Heart left ventricle (tissue), 13 donors: Measurements from ENCODE around the gene CBX7.

ENCODE experiments used
- CTCF ChIP-seq, 12 donors: fragments of 200-600 bp; sonication (generic) in 4 of 12; IDR thresholded peaks; one replicate each; pipeline versions ENCODE4 v1.5.0 to v1.8.0; 2018 to 2022; ENCODE audit warnings: antibody characterized with exemption in 12 of 12, mild to moderate bottlenecking in 5 of 12
- POLR2A ChIP-seq, 2 donors: fragments of 450-650 bp; IDR thresholded peaks; one replicate each; pipeline ENCODE4 v1.6.1; 2017; ENCODE audit warnings: antibody characterized with exemption in 2 of 2, mild to moderate bottlenecking in 2 of 2, moderate library complexity in 2 of 2
- donor health status: ischemic (EF 13 %, LVEDD 7.1; RV severe dilation, severe dysfunction).
- donor health status: DM: no; HTN: yes; CAD: no.
- donor health status: DM: no; HTN: no; CAD: no.
- donor health status: ischemic (EF 25% LVEDD 6.9; RV normal size, moderate dysfunction).
- donor health status: ischemic (EF 25% LVEDD 5.7; RV mildly dilated, moderate dysfunction).
- donor health status: ischemic (EF 35%, LVEDD 5.7; RV mildly dilated, moderate dysfunction).
- donor health status: nonischemic (EF 11% LVEDD 7.7; RV severe dilation, severe dysfunction).
- donor health status: DM: yes; HTN: yes; CAD: no.
- donor health status: PGD.
- donor health status: ischemic (EF 29% LVEDD 5.4; RV normal size, mild dysfunction).
- donor health status: nonischemic (EF 23%, LVEDD 6.1; RV moderate dilation, normal function).

- TF ChIP-seq POLR2A (IDR thresholded peaks at IDR 0.05) (no peak), CTCF (IDR thresholded peaks at IDR 0.05) (no peak)
Observed at GRCh38 chr22:39109361-39109760, 43.1 kb downstream of the CBX7 start.
